Panc1 (cell line): ENCODE measurements around the gene MGAT4A. TPM values are rescaled to one million over a fixed set of nuclear protein-coding genes. Genes with fewer than 3 reads are reported as not detected.

Experiments
- ATAC-seq: fragments of 200-7000 bp; cut with Tn5 transposase; 2 replicates; pipeline ENCODE4 v1.9.1; 2020; ENCODE audit warnings: mild to moderate bottlenecking, moderate library complexity
- BruUV-seq: library from RNA; stranded (reverse); fragments of 400-500 nt; replicated peaks from 2 replicates; lab custom pipeline; 2021; lab: Mats Ljungman, UMichigan
- CTCF ChIA-PET: fragments of 300-600 bp; sonication (Branson Sonifier 250); formaldehyde crosslinking; loops from one replicate; lab custom pipeline; 2022; ENCODE audit warnings: antibody characterized with exemption; lab: Charles Lee
- POLR2A ChIA-PET: fragments of 300-600 bp; sonication (Branson Sonifier 250); formaldehyde crosslinking; loops from one replicate; lab custom pipeline; 2022; ENCODE audit warnings: antibody characterized with exemption; lab: Charles Lee
- DNase-seq: peaks from one replicate; pipeline ENCODE4 v3.0.0-alpha.2; 2010; ENCODE audit warnings: low read depth, low spot score
- H3K27ac ChIP-seq: 2 replicates; pipeline ENCODE4 v1.5.1; 2011; ENCODE audit warnings: mild to moderate bottlenecking, low read length, inconsistent platforms
- H3K27me3 ChIP-seq: fragments of 200-500 bp; sonication (Bioruptor generic); 2 replicates; pipeline ENCODE4 v1.6.0; 2014; ENCODE audit warnings: low read length, inconsistent platforms; ENCODE audit not compliant: control insufficient read depth, insufficient read depth
- H3K36me3 ChIP-seq: fragments of 200-500 bp; sonication (Bioruptor generic); 2 replicates; pipeline ENCODE4 v1.5.1; 2014; ENCODE audit warnings: inconsistent platforms, mild to moderate bottlenecking, low read length, moderate library complexity; ENCODE audit not compliant: control insufficient read depth, insufficient read depth
- H3K4me1 ChIP-seq: 2 replicates; pipeline ENCODE4 v1.5.1; 2011; ENCODE audit warnings: inconsistent platforms, mild to moderate bottlenecking, low read length, moderate library complexity; ENCODE audit not compliant: control insufficient read depth, insufficient read depth
- H3K4me3 ChIP-seq, 2 experiments: 2 replicates each; pipeline ENCODE4 v1.5.1; 2011 to 2012; ENCODE audit warnings: low read depth in 2 of 2, low read length in 2 of 2, mild to moderate bottlenecking in 2 of 2, inconsistent platforms in 1 of 2, moderate library complexity in 1 of 2
- H3K9me3 ChIP-seq: fragments of 200-500 bp; sonication (Bioruptor generic); 2 replicates; pipeline ENCODE4 v1.5.1; 2014; ENCODE audit warnings: low read depth, mild to moderate bottlenecking, inconsistent platforms, low read length, moderate library complexity; ENCODE audit not compliant: control insufficient read depth, insufficient read depth
- POLR2AphosphoS5 ChIP-seq: IDR thresholded peaks from 2 replicates; pipeline ENCODE4 v1.6.1; 2012; ENCODE audit warnings: mild to moderate bottlenecking, low read depth, low read length, moderate library complexity
- SIN3A ChIP-seq: IDR thresholded peaks from 2 replicates; pipeline ENCODE4 v1.6.1; 2012; ENCODE audit warnings: low read depth, mild to moderate bottlenecking, low read length, moderate library complexity, borderline replicate concordance; ENCODE audit not compliant: insufficient read depth
- TCF7L2 ChIP-seq: IDR thresholded peaks from 2 replicates; pipeline ENCODE4 v1.6.1; 2011; ENCODE audit warnings: mild to moderate bottlenecking, low read depth, low read length, inconsistent platforms
- in situ Hi-C: cut with HindIII; loops from 2 replicates; pipeline ENCODE4 v1.10.0; 2016; ENCODE audit warnings: low sequenced_read_pairs, low pct_unique_long_range_greater_than_20kb
- intact Hi-C: fragments of 100-400 bp; cut with micrococcal nuclease; formaldehyde crosslinking; loops from one replicate; pipeline ENCODE4 v1.10.0; 2022; ENCODE audit not compliant: unreplicated experiment
- total RNA-seq: library from RNA; stranded (reverse); gene quantifications from one replicate; pipeline ENCODE4 v1.2.1, GENCODE V29; 2021; ENCODE audit not compliant: unreplicated experiment
- TF ChIP-seq, protein P1 (sequence below): fragments of 450-650 bp; IDR thresholded peaks from 2 replicates; pipeline ENCODE4 v1.5.1; 2017; ENCODE audit warnings: mild to moderate bottlenecking
- TF ChIP-seq, protein P2 (sequence below), 2 experiments: IDR thresholded peaks; 2 replicates each; pipeline ENCODE4 v1.6.1; 2011 to 2012; ENCODE audit warnings: low read depth in 2 of 2, control low read depth in 1 of 2, low read length in 1 of 2, mild to moderate bottlenecking in 1 of 2, moderate library complexity in 1 of 2; ENCODE audit not compliant: insufficient read depth in 1 of 2

Gene MGAT4A
- total RNA-seq, 1 experiment from 2014 or later = 4.4 TPM

- Histone ChIP-seq H3K4me3 (no peak overlapping the region), H3K27ac (no peak overlapping the region), H3K36me3 (no peaks in the 10 kb centered on the region), H3K4me1 (no peaks in the 10 kb centered on the region), H3K9me3 (no peaks in the 10 kb centered on the region), H3K27me3 (no peaks in the 10 kb centered on the region)
- no peak for DNase-seq
- ATAC-seq = no peak
- TF ChIP-seq, protein P1, sequence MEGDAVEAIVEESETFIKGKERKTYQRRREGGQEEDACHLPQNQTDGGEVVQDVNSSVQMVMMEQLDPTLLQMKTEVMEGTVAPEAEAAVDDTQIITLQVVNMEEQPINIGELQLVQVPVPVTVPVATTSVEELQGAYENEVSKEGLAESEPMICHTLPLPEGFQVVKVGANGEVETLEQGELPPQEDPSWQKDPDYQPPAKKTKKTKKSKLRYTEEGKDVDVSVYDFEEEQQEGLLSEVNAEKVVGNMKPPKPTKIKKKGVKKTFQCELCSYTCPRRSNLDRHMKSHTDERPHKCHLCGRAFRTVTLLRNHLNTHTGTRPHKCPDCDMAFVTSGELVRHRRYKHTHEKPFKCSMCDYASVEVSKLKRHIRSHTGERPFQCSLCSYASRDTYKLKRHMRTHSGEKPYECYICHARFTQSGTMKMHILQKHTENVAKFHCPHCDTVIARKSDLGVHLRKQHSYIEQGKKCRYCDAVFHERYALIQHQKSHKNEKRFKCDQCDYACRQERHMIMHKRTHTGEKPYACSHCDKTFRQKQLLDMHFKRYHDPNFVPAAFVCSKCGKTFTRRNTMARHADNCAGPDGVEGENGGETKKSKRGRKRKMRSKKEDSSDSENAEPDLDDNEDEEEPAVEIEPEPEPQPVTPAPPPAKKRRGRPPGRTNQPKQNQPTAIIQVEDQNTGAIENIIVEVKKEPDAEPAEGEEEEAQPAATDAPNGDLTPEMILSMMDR = no peak
- BruUV-seq = no TSS peak
- POLR2A ChIA-PET = no interaction called here
- intact Hi-C loops = no loop called here
- CTCF ChIA-PET = interaction anchor here (0.7 kb wide), 1 partner anchor 508 kb away, joined by 4 read pairs; no protein-coding TSS in a partner anchor
- in situ Hi-C loops = no loop called here
Measured at GRCh38 chr2:98578231-98578630, 152.7 kb downstream of the MGAT4A start.

- Histone ChIP-seq H3K36me3 (no peaks in the 10 kb centered on the region), H3K9me3 (no peaks in the 10 kb centered on the region), H3K27ac (no peak overlapping the region), H3K4me1 (no peaks in the 10 kb centered on the region), H3K27me3 (no peaks in the 10 kb centered on the region), H3K4me3 (no peak overlapping the region)
- POLR2A ChIA-PET = no interaction called here
- DNase-seq (no peak), ATAC-seq (no peak)
- intact Hi-C loops = no loop called here
- no TSS peak for BruUV-seq
- in situ Hi-C loops = no loop called here
- TF ChIP-seq, protein P1 = no peak; the same call in 1 of the 2 replicates
- TF ChIP-seq SIN3A (no peak), POLR2AphosphoS5 (no peak), TCF7L2 (no peak)
- TF ChIP-seq, protein P2, sequence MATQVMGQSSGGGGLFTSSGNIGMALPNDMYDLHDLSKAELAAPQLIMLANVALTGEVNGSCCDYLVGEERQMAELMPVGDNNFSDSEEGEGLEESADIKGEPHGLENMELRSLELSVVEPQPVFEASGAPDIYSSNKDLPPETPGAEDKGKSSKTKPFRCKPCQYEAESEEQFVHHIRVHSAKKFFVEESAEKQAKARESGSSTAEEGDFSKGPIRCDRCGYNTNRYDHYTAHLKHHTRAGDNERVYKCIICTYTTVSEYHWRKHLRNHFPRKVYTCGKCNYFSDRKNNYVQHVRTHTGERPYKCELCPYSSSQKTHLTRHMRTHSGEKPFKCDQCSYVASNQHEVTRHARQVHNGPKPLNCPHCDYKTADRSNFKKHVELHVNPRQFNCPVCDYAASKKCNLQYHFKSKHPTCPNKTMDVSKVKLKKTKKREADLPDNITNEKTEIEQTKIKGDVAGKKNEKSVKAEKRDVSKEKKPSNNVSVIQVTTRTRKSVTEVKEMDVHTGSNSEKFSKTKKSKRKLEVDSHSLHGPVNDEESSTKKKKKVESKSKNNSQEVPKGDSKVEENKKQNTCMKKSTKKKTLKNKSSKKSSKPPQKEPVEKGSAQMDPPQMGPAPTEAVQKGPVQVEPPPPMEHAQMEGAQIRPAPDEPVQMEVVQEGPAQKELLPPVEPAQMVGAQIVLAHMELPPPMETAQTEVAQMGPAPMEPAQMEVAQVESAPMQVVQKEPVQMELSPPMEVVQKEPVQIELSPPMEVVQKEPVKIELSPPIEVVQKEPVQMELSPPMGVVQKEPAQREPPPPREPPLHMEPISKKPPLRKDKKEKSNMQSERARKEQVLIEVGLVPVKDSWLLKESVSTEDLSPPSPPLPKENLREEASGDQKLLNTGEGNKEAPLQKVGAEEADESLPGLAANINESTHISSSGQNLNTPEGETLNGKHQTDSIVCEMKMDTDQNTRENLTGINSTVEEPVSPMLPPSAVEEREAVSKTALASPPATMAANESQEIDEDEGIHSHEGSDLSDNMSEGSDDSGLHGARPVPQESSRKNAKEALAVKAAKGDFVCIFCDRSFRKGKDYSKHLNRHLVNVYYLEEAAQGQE (IDR thresholded peaks at IDR 0.05; ENCODE audit: insufficient read depth in 1 of 2, low read depth in 2 of 2, low read length in 1 of 2) = no peak
- CTCF ChIA-PET = no interaction called here
Measured at GRCh38 chr2:98577313-98577712, 153.6 kb downstream of the MGAT4A start.
